Measurements from ENCODE around the gene SDK2.

- TF ChIP-seq CTCF (IDR thresholded peaks at IDR 0.05) (no peak), POLR2A (IDR thresholded peaks at IDR 0.05) (no peak)
Observed at GRCh38 chr17:73519714-73520368, 124.4 kb downstream of the SDK2 start.

Measured in ovary (tissue), 3 donors.